Esophagus muscularis mucosa (tissue), 4 donors: Measurements from ENCODE around the gene ST8SIA6.

Experiments
- EP300 ChIP-seq: sonication (generic); formaldehyde crosslinking; IDR thresholded peaks from one replicate; pipeline ENCODE4 v1.6.1; 2017; ENCODE audit warnings: antibody characterized with exemption
- POLR2A ChIP-seq: fragments of 450-650 bp; IDR thresholded peaks from one replicate; pipeline ENCODE4 v1.6.1; 2017; ENCODE audit warnings: antibody characterized with exemption, moderate library complexity, mild to moderate bottlenecking, low read depth
- POLR2AphosphoS5 ChIP-seq, 2 donors: sonication (generic); formaldehyde crosslinking; IDR thresholded peaks; one replicate each; pipeline ENCODE4 v1.6.1; 2017; ENCODE audit warnings: antibody characterized with exemption in 2 of 2
- TF ChIP-seq, protein P1 (sequence below), 3 experiments: fragments of 200-600 bp in 2 of 3; fragments of 450-650 bp in 1 of 3; sonication (generic) in 2 of 3; IDR thresholded peaks; one replicate each; pipeline ENCODE4 v1.5.1; 2017 to 2019; ENCODE audit warnings: antibody characterized with exemption in 3 of 3, mild to moderate bottlenecking in 2 of 3, moderate library complexity in 1 of 3

- no peak for TF ChIP-seq EP300
- TF ChIP-seq, protein P1, sequence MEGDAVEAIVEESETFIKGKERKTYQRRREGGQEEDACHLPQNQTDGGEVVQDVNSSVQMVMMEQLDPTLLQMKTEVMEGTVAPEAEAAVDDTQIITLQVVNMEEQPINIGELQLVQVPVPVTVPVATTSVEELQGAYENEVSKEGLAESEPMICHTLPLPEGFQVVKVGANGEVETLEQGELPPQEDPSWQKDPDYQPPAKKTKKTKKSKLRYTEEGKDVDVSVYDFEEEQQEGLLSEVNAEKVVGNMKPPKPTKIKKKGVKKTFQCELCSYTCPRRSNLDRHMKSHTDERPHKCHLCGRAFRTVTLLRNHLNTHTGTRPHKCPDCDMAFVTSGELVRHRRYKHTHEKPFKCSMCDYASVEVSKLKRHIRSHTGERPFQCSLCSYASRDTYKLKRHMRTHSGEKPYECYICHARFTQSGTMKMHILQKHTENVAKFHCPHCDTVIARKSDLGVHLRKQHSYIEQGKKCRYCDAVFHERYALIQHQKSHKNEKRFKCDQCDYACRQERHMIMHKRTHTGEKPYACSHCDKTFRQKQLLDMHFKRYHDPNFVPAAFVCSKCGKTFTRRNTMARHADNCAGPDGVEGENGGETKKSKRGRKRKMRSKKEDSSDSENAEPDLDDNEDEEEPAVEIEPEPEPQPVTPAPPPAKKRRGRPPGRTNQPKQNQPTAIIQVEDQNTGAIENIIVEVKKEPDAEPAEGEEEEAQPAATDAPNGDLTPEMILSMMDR (IDR thresholded peaks at IDR 0.05), result no peak
- TF ChIP-seq POLR2A, result no peak
- TF ChIP-seq POLR2AphosphoS5 (IDR thresholded peaks at IDR 0.05), result no peak
Measured at GRCh38 chr10:17497446-17498030, 43.1 kb upstream of the ST8SIA6 start.
